ENCODE results near the gene SLX4.
"Not testable (repeated sequence)": the region's sequence is repeated elsewhere in the genome, so short reads cannot be mapped to it uniquely, and the experiment has no call there.

SLX4 gene, protein sequence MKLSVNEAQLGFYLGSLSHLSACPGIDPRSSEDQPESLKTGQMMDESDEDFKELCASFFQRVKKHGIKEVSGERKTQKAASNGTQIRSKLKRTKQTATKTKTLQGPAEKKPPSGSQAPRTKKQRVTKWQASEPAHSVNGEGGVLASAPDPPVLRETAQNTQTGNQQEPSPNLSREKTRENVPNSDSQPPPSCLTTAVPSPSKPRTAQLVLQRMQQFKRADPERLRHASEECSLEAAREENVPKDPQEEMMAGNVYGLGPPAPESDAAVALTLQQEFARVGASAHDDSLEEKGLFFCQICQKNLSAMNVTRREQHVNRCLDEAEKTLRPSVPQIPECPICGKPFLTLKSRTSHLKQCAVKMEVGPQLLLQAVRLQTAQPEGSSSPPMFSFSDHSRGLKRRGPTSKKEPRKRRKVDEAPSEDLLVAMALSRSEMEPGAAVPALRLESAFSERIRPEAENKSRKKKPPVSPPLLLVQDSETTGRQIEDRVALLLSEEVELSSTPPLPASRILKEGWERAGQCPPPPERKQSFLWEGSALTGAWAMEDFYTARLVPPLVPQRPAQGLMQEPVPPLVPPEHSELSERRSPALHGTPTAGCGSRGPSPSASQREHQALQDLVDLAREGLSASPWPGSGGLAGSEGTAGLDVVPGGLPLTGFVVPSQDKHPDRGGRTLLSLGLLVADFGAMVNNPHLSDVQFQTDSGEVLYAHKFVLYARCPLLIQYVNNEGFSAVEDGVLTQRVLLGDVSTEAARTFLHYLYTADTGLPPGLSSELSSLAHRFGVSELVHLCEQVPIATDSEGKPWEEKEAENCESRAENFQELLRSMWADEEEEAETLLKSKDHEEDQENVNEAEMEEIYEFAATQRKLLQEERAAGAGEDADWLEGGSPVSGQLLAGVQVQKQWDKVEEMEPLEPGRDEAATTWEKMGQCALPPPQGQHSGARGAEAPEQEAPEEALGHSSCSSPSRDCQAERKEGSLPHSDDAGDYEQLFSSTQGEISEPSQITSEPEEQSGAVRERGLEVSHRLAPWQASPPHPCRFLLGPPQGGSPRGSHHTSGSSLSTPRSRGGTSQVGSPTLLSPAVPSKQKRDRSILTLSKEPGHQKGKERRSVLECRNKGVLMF (N-terminal part only)

GRCh38 chr16:3611146-3611975 is at the start of gene SLX4:
TSS of gene SLX4 (minus strand) at chr16:3611606. CDS start at chr16:3608964, 2,642 bp downstream.
- Mint-ChIP-seq H3K27ac (peak within 1 kb of the TSS; percentile 97 to 99), H3K4me1 (peaks cover 58% of the 10 kb centered on the region), H3K9me3 (no peaks in the 10 kb centered on the region), H3K27me3 (no peaks in the 10 kb centered on the region), H3K4me3 (peak within 1 kb of the TSS; percentile 96 to 100)
- ATAC-seq (peak; percentile 94), DNase-seq (peak; percentile 91 to 94)

- no peaks in the 10 kb centered on the region for H3K27me3 Mint-ChIP-seq
- no peak for DNase-seq
- H3K9me3 Mint-ChIP-seq: no peaks in the 10 kb centered on the region
- peaks cover 22% of the 10 kb centered on the region for H3K4me1 Mint-ChIP-seq
- no peak for ATAC-seq
- no peak overlapping the region for H3K4me3 Mint-ChIP-seq
- peak overlapping the region; percentile 12 to 93 for H3K27ac Mint-ChIP-seq
Measured at GRCh38 chr16:3659251-3659650, 47.8 kb upstream of the SLX4 start.

DNA sequence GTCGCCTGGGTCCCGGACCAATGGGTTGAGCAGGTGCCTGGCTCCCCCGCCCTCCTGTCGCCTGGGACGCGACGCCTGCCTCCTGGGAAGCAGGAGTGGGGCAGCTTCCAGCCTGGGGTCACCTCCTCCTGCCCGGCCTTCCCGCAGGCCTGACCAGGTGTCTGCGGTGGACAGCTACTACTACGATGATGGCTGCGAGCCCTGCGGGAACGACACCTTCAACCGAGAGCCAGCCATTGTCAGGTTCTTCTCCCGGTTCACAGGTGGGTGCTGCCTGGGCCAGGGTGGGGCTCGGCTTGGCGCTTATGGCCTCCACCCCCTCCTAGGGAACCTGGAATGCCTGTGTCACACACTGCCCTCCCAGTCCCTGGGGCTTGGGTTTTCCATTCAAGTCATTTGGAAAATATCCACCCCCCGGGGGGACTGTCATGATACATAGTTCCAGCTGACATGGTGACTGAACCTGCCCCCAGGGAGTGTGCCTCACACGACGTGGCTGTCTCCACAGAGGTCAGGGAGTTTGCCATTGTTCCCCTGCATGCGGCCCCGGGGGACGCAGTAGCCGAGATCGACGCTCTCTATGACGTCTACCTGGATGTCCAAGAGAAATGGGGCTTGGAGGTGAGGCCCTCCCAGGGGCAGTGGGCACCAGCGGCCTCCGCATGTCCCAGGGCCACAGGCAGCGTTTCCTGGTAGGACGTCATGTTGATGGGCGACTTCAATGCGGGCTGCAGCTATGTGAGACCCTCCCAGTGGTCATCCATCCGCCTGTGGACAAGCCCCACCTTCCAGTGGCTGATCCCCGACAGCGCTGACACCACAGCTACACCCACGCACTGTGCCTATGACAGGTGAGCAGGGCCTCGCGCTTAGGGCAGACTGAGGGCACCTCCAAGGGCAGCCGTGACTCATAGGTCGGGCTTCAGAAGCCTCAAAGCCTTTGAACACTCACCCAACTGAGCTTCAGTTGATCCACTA is 45.4 kb upstream of the SLX4 start:
- DNase-seq: no peak
- ATAC-seq: peak; percentile 61
- no peak overlapping the region for H3K4me3 Mint-ChIP-seq
- no peaks in the 10 kb centered on the region for H3K9me3 Mint-ChIP-seq
- no peaks in the 10 kb centered on the region for H3K27me3 Mint-ChIP-seq
- peak overlapping the region; percentile 77 to 85 for H3K27ac Mint-ChIP-seq
- peaks cover 23% of the 10 kb centered on the region for H3K4me1 Mint-ChIP-seq

- H3K27ac Mint-ChIP-seq, DNase-seq, H3K27me3 Mint-ChIP-seq, H3K4me3 Mint-ChIP-seq, ATAC-seq, H3K9me3 Mint-ChIP-seq: not testable (repeated sequence)
- H3K4me1 Mint-ChIP-seq: peaks cover 27% of the 10 kb centered on the region
Measured at GRCh38 chr16:3656160-3656490, 44.7 kb upstream of the SLX4 start.

DNA sequence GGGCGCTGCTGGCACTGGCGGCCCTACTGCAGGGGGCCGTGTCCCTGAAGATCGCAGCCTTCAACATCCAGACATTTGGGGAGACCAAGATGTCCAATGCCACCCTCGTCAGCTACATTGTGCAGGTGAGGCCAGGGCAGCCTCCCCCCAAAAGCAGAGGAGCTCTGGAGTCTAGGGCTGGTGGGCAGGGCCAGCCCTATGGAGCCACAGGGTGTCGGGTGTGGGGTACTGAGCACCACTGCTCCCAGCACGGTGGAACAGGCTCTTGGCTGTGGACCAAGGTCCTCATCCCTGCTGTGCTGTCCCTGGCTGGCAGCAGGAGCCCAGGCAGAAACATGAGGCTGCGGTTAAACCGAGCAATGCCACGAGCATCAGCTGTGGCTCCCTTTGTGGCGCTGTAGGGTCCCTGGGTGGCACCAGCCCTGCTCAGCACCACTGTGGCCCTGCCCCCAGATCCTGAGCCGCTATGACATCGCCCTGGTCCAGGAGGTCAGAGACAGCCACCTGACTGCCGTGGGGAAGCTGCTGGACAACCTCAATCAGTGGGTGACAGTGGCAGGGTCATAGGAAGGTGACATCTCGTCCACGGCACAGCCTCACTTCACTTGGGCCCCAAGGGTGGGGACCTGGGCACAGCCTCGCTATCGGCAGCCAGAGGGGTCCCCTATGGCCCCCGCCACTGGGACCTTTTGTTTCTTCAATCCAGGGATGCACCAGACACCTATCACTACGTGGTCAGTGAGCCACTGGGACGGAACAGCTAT is 44.2 kb upstream of the SLX4 start:
- DNase-seq (no peak), ATAC-seq (no peak)
- no peak overlapping the region for H3K4me3 Mint-ChIP-seq
- H3K27me3 Mint-ChIP-seq: no peaks in the 10 kb centered on the region
- peaks cover 27% of the 10 kb centered on the region for H3K4me1 Mint-ChIP-seq
- H3K9me3 Mint-ChIP-seq: no peaks in the 10 kb centered on the region
- peak overlapping the region in 1 of 2 donors; percentile 34 for H3K27ac Mint-ChIP-seq

- DNase-seq (no peak), ATAC-seq (no peak)
- Mint-ChIP-seq H3K27me3 (no peaks in the 10 kb centered on the region), H3K4me1 (peaks cover 27% of the 10 kb centered on the region), H3K27ac (peak overlapping the region in 1 of 2 donors; percentile 34), H3K9me3 (no peaks in the 10 kb centered on the region), H3K4me3 (no peak overlapping the region)
Measured at GRCh38 chr16:3655030-3655395, 43.6 kb upstream of the SLX4 start.

GRCh38 chr16:3654249-3654991 is 43.0 kb upstream of the SLX4 start, which contains the start of gene DNASE1:
TSS of gene DNASE1 (plus strand) at chr16:3654691. CDS start at chr16:3655374, 683 bp downstream.
- H3K4me1 Mint-ChIP-seq: peaks cover 24% of the 10 kb centered on the region
- ATAC-seq: peak; percentile 78
- H3K4me3 Mint-ChIP-seq: no peak within 1 kb of the TSS
- H3K27ac Mint-ChIP-seq: peak within 1 kb of the TSS in 1 of 2 donors; percentile 66
- H3K27me3 Mint-ChIP-seq: no peaks in the 10 kb centered on the region
- H3K9me3 Mint-ChIP-seq: no peaks in the 10 kb centered on the region
- DNase-seq: peak; percentile 51 to 63

DNA sequence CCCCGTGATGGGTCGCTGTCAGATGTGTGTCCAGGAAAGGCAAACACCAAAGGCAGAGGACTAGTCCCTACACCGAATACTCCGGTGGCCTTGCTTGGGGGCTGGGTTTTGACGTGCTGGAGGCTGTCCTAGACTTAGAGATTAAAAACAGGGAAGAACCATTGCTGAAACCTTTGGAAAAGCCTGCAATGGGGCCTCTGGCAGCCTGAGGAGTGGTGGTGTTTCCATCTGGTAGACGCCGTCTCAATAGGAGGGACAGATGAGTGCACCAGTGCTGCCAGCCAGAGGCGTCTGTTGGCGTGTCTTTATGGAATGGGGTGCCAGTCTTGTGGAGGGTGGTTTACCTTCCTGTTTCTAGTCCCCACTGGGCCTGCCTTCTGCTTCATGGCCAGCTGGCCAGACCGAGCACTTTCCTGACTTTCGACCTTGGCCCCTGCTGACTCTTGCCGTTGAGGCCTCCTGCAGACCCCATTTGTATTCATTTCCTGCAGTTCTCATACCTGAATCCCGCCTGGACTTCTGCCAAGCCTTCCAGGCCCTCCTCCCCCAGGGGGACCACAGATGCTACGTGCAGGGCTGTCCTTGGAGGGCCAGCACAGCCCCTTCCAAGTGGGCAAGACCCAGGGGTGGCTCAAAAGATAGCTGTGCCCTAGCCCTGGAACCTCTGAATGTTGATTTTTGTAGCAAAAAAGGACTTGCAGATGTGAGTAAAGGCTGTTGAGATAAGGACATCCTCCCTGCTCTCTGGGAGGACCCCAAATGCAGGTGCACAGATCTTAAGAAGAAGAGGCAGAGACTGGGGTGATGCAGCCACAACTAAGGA is 41.2 kb upstream of the SLX4 start:
- Mint-ChIP-seq H3K4me1 (peaks cover 13% of the 10 kb centered on the region), H3K4me3 (no peak overlapping the region), H3K27me3 (no peaks in the 10 kb centered on the region), H3K27ac (peak overlapping the region in 1 of 2 donors; percentile 78), H3K9me3 (no peaks in the 10 kb centered on the region)
- ATAC-seq (no peak), DNase-seq (peak in 1 of 2 donors; percentile 8)

GRCh38 chr16:3651461-3652372 is 40.3 kb upstream of the SLX4 start:
- Mint-ChIP-seq H3K27ac (peak overlapping the region in 1 of 2 donors; percentile 85), H3K9me3 (no peaks in the 10 kb centered on the region), H3K27me3 (no peaks in the 10 kb centered on the region), H3K4me3 (no peak overlapping the region), H3K4me1 (peaks cover 5% of the 10 kb centered on the region)
- DNase-seq: peak in 1 of 2 donors; percentile 6
- ATAC-seq: no peak

DNA sequence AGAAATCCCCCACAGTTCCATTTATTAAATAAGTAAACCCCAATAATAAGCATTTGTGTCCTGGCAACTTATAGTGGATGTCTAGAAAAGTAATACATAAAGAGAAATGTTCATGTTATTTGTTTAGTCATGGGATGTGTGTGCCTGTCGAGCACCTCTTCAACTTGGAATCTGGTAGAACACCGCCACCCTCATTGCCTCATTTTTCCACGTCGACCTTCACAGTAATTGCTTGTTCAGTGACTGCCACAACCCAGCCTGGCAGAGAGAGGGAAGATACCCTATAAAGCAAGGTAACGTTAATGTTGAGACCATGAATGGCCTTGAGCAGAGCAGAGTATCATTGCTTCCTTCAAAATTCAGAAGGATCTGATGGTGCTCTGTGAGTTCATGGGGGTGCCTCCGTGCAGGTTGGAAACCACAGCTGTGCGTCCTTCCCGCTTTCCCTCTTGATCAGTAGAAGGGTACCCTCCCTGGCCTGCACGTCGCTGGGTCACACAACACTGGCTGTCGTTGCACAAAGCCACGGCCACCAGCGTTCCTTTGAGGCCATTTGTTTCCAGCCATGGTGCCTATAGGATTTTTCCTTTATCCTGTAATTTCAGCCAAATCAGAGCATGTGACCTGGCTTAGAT is 39.3 kb upstream of the SLX4 start:
- H3K9me3 Mint-ChIP-seq: no peaks in the 10 kb centered on the region
- no peak overlapping the region for H3K4me3 Mint-ChIP-seq
- H3K4me1 Mint-ChIP-seq: peaks cover 5% of the 10 kb centered on the region
- ATAC-seq (no peak), DNase-seq (peak in 1 of 2 donors; percentile 6)
- H3K27me3 Mint-ChIP-seq: no peaks in the 10 kb centered on the region
- H3K27ac Mint-ChIP-seq: no peak overlapping the region

DNA sequence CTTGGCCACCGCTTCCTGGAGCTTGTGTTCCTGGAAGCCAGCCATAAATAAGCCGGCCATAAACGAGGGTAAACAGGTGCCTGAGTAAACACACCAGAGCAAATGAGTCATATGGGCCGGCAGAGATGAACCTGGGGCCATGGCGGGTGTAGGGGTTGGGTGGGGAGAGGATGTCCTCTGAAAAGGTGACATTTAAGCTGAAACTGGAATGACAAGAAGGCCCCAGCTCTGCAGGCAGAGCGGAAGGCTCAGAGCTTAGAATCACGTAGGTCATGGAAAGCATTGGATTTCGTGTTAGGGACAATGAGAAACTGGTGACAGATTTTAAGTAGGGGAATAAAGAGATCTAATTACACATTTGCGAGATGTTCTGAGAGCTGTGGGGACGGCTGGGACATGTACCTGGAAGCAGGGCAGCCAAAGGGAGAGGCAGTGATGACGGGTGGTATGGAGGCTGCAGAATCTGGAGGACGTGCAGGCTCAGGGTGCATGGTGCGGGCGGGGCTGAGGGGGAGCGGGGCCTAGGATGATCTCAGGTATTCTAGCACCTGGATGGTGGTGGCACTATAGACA is 35.0 kb upstream of the SLX4 start:
- H3K9me3 Mint-ChIP-seq: no peaks in the 10 kb centered on the region
- no peak for DNase-seq
- H3K27me3 Mint-ChIP-seq: no peaks in the 10 kb centered on the region
- peak overlapping the region in 1 of 2 donors; percentile 11 for H3K27ac Mint-ChIP-seq
- no peak overlapping the region for H3K4me3 Mint-ChIP-seq
- H3K4me1 Mint-ChIP-seq: peaks cover 1% of the 10 kb centered on the region
- ATAC-seq: no peak
